Duodenal mucosa (tissue), 2 donors: ENCODE data around the gene PNKD.
A peak's percentile ranks its signal among the peaks of the same experiment; 100 is the strongest.
"Not testable (repeated sequence)": the region's sequence is repeated elsewhere in the genome, so short reads cannot be mapped to it uniquely, and the experiment has no call there.

Source experiments
- H3K27ac ChIP-seq: one replicate; pipeline ENCODE4 v1.7.0; 2013; ENCODE audit warnings: low read depth, low read length
- H3K27me3 ChIP-seq, 2 donors: one replicate each; pipeline ENCODE4 v1.7.0; 2013; ENCODE audit warnings: low read length in 2 of 2, control low read depth in 1 of 2; ENCODE audit not compliant: insufficient read depth in 2 of 2, control insufficient read depth in 1 of 2
- H3K36me3 ChIP-seq, 2 donors: one replicate each; pipeline ENCODE4 v1.7.0; 2013; ENCODE audit warnings: low read length in 2 of 2, control low read depth in 1 of 2; ENCODE audit not compliant: insufficient read depth in 2 of 2, control insufficient read depth in 1 of 2
- H3K4me1 ChIP-seq, 2 donors: one replicate each; pipeline ENCODE4 v1.7.0; 2013; ENCODE audit warnings: low read length in 2 of 2, control low read depth in 1 of 2; ENCODE audit not compliant: insufficient read depth in 2 of 2, control insufficient read depth in 1 of 2
- H3K4me3 ChIP-seq, 2 donors: one replicate each; pipeline ENCODE4 v1.7.0; 2013; ENCODE audit warnings: low read length in 2 of 2, low read depth in 1 of 2
- H3K9ac ChIP-seq, 2 donors: one replicate each; pipeline ENCODE4 v1.7.0; 2013; ENCODE audit warnings: low read length in 2 of 2, low read depth in 1 of 2
- H3K9me3 ChIP-seq, 2 donors: one replicate each; pipeline ENCODE4 v1.7.0; 2013; ENCODE audit warnings: low read length in 2 of 2, control low read depth in 1 of 2; ENCODE audit not compliant: control insufficient read depth in 1 of 2

Gene PNKD

GRCh38 chr2:218271865-218272530 is 1.7 kb downstream of the PNKD start:
- Histone ChIP-seq H3K36me3 (peaks cover 33 to 44% of the 10 kb centered on the region in 2 donors), H3K9me3 (no peaks in the 10 kb centered on the region), H3K9ac (peak overlapping the region; percentile 74 to 78), H3K27me3 (no peaks in the 10 kb centered on the region), H3K27ac (peak overlapping the region; percentile 65), H3K4me3 (peak overlapping the region; percentile 8 to 91), H3K4me1 (peaks cover 34 to 38% of the 10 kb centered on the region in 2 donors)

GRCh38 chr2:218272531-218273212 is 2.4 kb downstream of the PNKD start:
- peak overlapping the region in 1 of 2 donors; percentile 91 for H3K4me3 ChIP-seq
- peak overlapping the region; percentile 60 to 74 for H3K9ac ChIP-seq
- peak overlapping the region; percentile 65 for H3K27ac ChIP-seq
- H3K4me1 ChIP-seq, result peaks cover 34 to 38% of the 10 kb centered on the region in 2 donors
- no peaks in the 10 kb centered on the region for H3K27me3 ChIP-seq
- no peaks in the 10 kb centered on the region for H3K9me3 ChIP-seq
- H3K36me3 ChIP-seq, result peaks cover 40 to 44% of the 10 kb centered on the region in 2 donors

GRCh38 chr2:218273214-218273907 is 3.0 kb downstream of the PNKD start:
- H3K4me1 ChIP-seq, result peaks cover 34 to 38% of the 10 kb centered on the region in 2 donors
- H3K27ac ChIP-seq, result peak overlapping the region; percentile 39
- not testable (repeated sequence) for H3K27me3 ChIP-seq, H3K9me3 ChIP-seq, H3K4me3 ChIP-seq
- peaks cover 46 to 49% of the 10 kb centered on the region in 2 donors for H3K36me3 ChIP-seq
- peak overlapping the region in 1 of 2 donors; percentile 7 for H3K9ac ChIP-seq

GRCh38 chr2:218273908-218274249 is 3.6 kb downstream of the PNKD start:
- no peak overlapping the region for H3K4me3 ChIP-seq
- H3K4me1 ChIP-seq, result peaks cover 31 to 37% of the 10 kb centered on the region in 2 donors
- H3K9me3 ChIP-seq, result no peaks in the 10 kb centered on the region
- H3K9ac ChIP-seq, result no peak overlapping the region
- no peak overlapping the region for H3K27ac ChIP-seq
- no peaks in the 10 kb centered on the region for H3K27me3 ChIP-seq
- peaks cover 50 to 54% of the 10 kb centered on the region in 2 donors for H3K36me3 ChIP-seq

- Histone ChIP-seq H3K27ac (no peak overlapping the region), H3K9ac (no peak overlapping the region), H3K4me1 (peaks cover 25 to 32% of the 10 kb centered on the region in 2 donors)
These were observed 4.3 kb downstream of the PNKD start for GRCh38 chr2:218274586-218274985.

GRCh38 chr2:218275371-218276072 is 5.2 kb downstream of the PNKD start:
- peaks cover 25 to 32% of the 10 kb centered on the region in 2 donors for H3K4me1 ChIP-seq
- no peaks in the 10 kb centered on the region for H3K9me3 ChIP-seq
- H3K9ac ChIP-seq, result peak overlapping the region in 1 of 2 donors; percentile 28
- H3K36me3 ChIP-seq, result peaks cover 64 to 70% of the 10 kb centered on the region in 2 donors
- H3K4me3 ChIP-seq, result no peak overlapping the region
- no peaks in the 10 kb centered on the region for H3K27me3 ChIP-seq
- H3K27ac ChIP-seq, result no peak overlapping the region

More at GRCh38 chr2:218274586-218274985, 4.3 kb downstream of the PNKD start:
- peaks cover 55 to 61% of the 10 kb centered on the region in 2 donors for H3K36me3 ChIP-seq
- no peak overlapping the region for H3K4me3 ChIP-seq
- no peaks in the 10 kb centered on the region for H3K27me3 ChIP-seq
- H3K9me3 ChIP-seq, result no peaks in the 10 kb centered on the region

- Histone ChIP-seq H3K36me3 (peaks cover 68 to 86% of the 10 kb centered on the region in 2 donors), H3K27me3 (no peaks in the 10 kb centered on the region), H3K4me3 (no peak overlapping the region), H3K9me3 (no peaks in the 10 kb centered on the region), H3K9ac (no peak overlapping the region), H3K27ac (no peak overlapping the region), H3K4me1 (peaks cover 11 to 19% of the 10 kb centered on the region in 2 donors)
These were observed 6.9 kb downstream of the PNKD start for GRCh38 chr2:218276986-218277755.

- no peak overlapping the region for H3K27ac ChIP-seq
- H3K36me3 ChIP-seq, result peaks cover 69 to 90% of the 10 kb centered on the region in 2 donors
- H3K4me1 ChIP-seq, result peaks cover 3 to 15% of the 10 kb centered on the region in 2 donors
These were observed 7.6 kb downstream of the PNKD start for GRCh38 chr2:218277921-218278320.

GRCh38 chr2:218278531-218279360 is 8.4 kb downstream of the PNKD start:
- peaks cover 8 to 20% of the 10 kb centered on the region in 2 donors for H3K4me1 ChIP-seq

More at GRCh38 chr2:218277921-218278320, 7.6 kb downstream of the PNKD start:
- Histone ChIP-seq H3K4me3 (no peak overlapping the region), H3K27me3 (no peaks in the 10 kb centered on the region), H3K9ac (no peak overlapping the region), H3K9me3 (no peaks in the 10 kb centered on the region)

More at GRCh38 chr2:218278531-218279360, 8.4 kb downstream of the PNKD start:
- Histone ChIP-seq H3K27ac (no peak overlapping the region), H3K4me3 (no peak overlapping the region), H3K9me3 (no peaks in the 10 kb centered on the region), H3K36me3 (peaks cover 68 to 95% of the 10 kb centered on the region in 2 donors), H3K9ac (no peak overlapping the region), H3K27me3 (no peaks in the 10 kb centered on the region)
